HEK293 (cell line): ENCODE measurements around the gene RNASE4.
"Not testable (repeated sequence)": the region's sequence is repeated elsewhere in the genome, so short reads cannot be mapped to it uniquely, and the experiment has no call there.

Experiments used
- CTCF ChIA-PET: fragments of 350-600 bp; formaldehyde crosslinking; extraction: SDS; loops from one replicate; lab custom pipeline; 2021; ENCODE audit warnings: antibody characterized with exemption; lab: Yijun Ruan, JAX
- POLR2A ChIA-PET: fragments of 300-600 bp; formaldehyde crosslinking; extraction: SDS; loops from one replicate; lab custom pipeline; 2020; ENCODE audit warnings: antibody characterized with exemption, inconsistent platforms; lab: Yijun Ruan, JAX
- H3K27ac ChIP-seq: fragments of 200-500 bp; sonication (Bioruptor generic); 2 replicates; pipeline ENCODE4 v1.5.1; 2014; ENCODE audit warnings: low read depth, low read length, control low read depth, inconsistent platforms; ENCODE audit errors: extremely low read depth
- H3K36me3 ChIP-seq, 2 experiments: fragments of 200-500 bp in 1 of 2; sonication (Bioruptor generic) in 1 of 2; 1 replicate in 1 of 2; 2 replicates in 1 of 2; pipeline ENCODE4 v1.5.1; 2014 to 2017; ENCODE audit warnings: inconsistent platforms in 2 of 2, low read length in 2 of 2; ENCODE audit not compliant: control insufficient read depth in 2 of 2, insufficient read depth in 1 of 2
- H3K4me1 ChIP-seq: fragments of 200-500 bp; sonication (Bioruptor generic); 2 replicates; pipeline ENCODE4 v1.5.1; 2014; ENCODE audit warnings: mild to moderate bottlenecking, low read length, inconsistent platforms; ENCODE audit not compliant: control insufficient read depth, insufficient read depth
- H3K4me3 ChIP-seq: 2 replicates; pipeline ENCODE4 v1.5.1; 2011; ENCODE audit warnings: low read depth, mild to moderate bottlenecking, control low read depth, low read length, moderate library complexity
- H3K9me3 ChIP-seq: fragments of 200-500 bp; sonication (Bioruptor generic); 2 replicates; pipeline ENCODE4 v1.5.1; 2014; ENCODE audit warnings: low read depth, low read length, inconsistent platforms; ENCODE audit not compliant: control insufficient read depth, insufficient read depth
- ATF2 ChIP-seq: fragments of 450-650 bp; formaldehyde crosslinking; IDR thresholded peaks from 2 replicates; pipeline ENCODE4 v1.5.1; 2016; ENCODE audit warnings: missing biosample characterization, missing genetic modification characterization, low read depth
- GLI4 ChIP-seq: fragments of 450-650 bp; formaldehyde crosslinking; IDR thresholded peaks from 2 replicates; pipeline ENCODE4 v1.5.1; 2016; ENCODE audit warnings: missing biosample characterization, missing genetic modification characterization
- KLF9 ChIP-seq: fragments of 450-650 bp; formaldehyde crosslinking; IDR thresholded peaks from 2 replicates; pipeline ENCODE4 v1.5.1; 2016; ENCODE audit warnings: missing biosample characterization, missing genetic modification characterization, low read depth
- MEIS1 ChIP-seq: sonication (generic); formaldehyde crosslinking; IDR thresholded peaks from 2 replicates; pipeline ENCODE4 v1.8.1; 2022; ENCODE audit warnings: missing genetic modification reagents, mild to moderate bottlenecking, borderline replicate concordance
- ZEB2 ChIP-seq: fragments of 450-650 bp; formaldehyde crosslinking; IDR thresholded peaks from 2 replicates; pipeline ENCODE4 v1.5.1; 2016; ENCODE audit warnings: missing biosample characterization, missing genetic modification characterization
- ZFP69B ChIP-seq: fragments of 450-650 bp; formaldehyde crosslinking; IDR thresholded peaks from 2 replicates; pipeline ENCODE4 v1.5.1; 2016; ENCODE audit warnings: missing biosample characterization, missing genetic modification characterization
- ZNF157 ChIP-seq: fragments of 450-650 bp; formaldehyde crosslinking; IDR thresholded peaks from 2 replicates; pipeline ENCODE4 v1.5.1; 2016; ENCODE audit warnings: missing biosample characterization, missing genetic modification characterization
- ZNF837 ChIP-seq: fragments of 450-650 bp; formaldehyde crosslinking; IDR thresholded peaks from 2 replicates; pipeline ENCODE4 v1.5.1; 2016; ENCODE audit warnings: missing biosample characterization, missing genetic modification characterization
- TF ChIP-seq, protein P1 (sequence below): fragments of 450-650 bp; formaldehyde crosslinking; IDR thresholded peaks from 2 replicates; pipeline ENCODE4 v1.5.1; 2016; ENCODE audit warnings: missing biosample characterization, missing genetic modification characterization, borderline replicate concordance
- TF ChIP-seq, protein P2 (sequence below): fragments of 450-650 bp; formaldehyde crosslinking; IDR thresholded peaks from 2 replicates; pipeline ENCODE4 v1.5.1; 2017; ENCODE audit warnings: missing biosample characterization, missing genetic modification characterization
- TF ChIP-seq, protein P3 (sequence below): fragments of 450-650 bp; formaldehyde crosslinking; IDR thresholded peaks from 2 replicates; pipeline ENCODE4 v1.5.1; 2017; ENCODE audit warnings: missing biosample characterization, missing genetic modification characterization
- TF ChIP-seq, protein P4 (sequence below): fragments of 450-650 bp; formaldehyde crosslinking; IDR thresholded peaks from 2 replicates; pipeline ENCODE4 v1.5.1; 2017; ENCODE audit warnings: missing biosample characterization, missing genetic modification characterization

The RNASE4 gene

GRCh38 chr14:20723488-20723887 lies 39.1 kb downstream of the RNASE4 start:
- no peak overlapping the region for H3K4me3 ChIP-seq
- no peaks in the 10 kb centered on the region for H3K4me1 ChIP-seq
- no peak overlapping the region for H3K27ac ChIP-seq
- TF ChIP-seq ZNF157 (tag by site-specific recombination), result no peak
- no peak for TF ChIP-seq ATF2 (tag by site-specific recombination)
- TF ChIP-seq, protein P1, sequence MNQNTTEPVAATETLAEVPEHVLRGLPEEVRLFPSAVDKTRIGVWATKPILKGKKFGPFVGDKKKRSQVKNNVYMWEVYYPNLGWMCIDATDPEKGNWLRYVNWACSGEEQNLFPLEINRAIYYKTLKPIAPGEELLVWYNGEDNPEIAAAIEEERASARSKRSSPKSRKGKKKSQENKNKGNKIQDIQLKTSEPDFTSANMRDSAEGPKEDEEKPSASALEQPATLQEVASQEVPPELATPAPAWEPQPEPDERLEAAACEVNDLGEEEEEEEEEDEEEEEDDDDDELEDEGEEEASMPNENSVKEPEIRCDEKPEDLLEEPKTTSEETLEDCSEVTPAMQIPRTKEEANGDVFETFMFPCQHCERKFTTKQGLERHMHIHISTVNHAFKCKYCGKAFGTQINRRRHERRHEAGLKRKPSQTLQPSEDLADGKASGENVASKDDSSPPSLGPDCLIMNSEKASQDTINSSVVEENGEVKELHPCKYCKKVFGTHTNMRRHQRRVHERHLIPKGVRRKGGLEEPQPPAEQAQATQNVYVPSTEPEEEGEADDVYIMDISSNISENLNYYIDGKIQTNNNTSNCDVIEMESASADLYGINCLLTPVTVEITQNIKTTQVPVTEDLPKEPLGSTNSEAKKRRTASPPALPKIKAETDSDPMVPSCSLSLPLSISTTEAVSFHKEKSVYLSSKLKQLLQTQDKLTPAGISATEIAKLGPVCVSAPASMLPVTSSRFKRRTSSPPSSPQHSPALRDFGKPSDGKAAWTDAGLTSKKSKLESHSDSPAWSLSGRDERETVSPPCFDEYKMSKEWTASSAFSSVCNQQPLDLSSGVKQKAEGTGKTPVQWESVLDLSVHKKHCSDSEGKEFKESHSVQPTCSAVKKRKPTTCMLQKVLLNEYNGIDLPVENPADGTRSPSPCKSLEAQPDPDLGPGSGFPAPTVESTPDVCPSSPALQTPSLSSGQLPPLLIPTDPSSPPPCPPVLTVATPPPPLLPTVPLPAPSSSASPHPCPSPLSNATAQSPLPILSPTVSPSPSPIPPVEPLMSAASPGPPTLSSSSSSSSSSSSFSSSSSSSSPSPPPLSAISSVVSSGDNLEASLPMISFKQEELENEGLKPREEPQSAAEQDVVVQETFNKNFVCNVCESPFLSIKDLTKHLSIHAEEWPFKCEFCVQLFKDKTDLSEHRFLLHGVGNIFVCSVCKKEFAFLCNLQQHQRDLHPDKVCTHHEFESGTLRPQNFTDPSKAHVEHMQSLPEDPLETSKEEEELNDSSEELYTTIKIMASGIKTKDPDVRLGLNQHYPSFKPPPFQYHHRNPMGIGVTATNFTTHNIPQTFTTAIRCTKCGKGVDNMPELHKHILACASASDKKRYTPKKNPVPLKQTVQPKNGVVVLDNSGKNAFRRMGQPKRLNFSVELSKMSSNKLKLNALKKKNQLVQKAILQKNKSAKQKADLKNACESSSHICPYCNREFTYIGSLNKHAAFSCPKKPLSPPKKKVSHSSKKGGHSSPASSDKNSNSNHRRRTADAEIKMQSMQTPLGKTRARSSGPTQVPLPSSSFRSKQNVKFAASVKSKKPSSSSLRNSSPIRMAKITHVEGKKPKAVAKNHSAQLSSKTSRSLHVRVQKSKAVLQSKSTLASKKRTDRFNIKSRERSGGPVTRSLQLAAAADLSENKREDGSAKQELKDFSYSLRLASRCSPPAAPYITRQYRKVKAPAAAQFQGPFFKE, result no peak
- no peak for TF ChIP-seq MEIS1
- TF ChIP-seq ZEB2 (tag by site-specific recombination), result no peak
- TF ChIP-seq, protein P2, sequence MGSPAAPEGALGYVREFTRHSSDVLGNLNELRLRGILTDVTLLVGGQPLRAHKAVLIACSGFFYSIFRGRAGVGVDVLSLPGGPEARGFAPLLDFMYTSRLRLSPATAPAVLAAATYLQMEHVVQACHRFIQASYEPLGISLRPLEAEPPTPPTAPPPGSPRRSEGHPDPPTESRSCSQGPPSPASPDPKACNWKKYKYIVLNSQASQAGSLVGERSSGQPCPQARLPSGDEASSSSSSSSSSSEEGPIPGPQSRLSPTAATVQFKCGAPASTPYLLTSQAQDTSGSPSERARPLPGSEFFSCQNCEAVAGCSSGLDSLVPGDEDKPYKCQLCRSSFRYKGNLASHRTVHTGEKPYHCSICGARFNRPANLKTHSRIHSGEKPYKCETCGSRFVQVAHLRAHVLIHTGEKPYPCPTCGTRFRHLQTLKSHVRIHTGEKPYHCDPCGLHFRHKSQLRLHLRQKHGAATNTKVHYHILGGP, result no peak
- TF ChIP-seq ZFP69B (tag by site-specific recombination), result no peak
- no peak for TF ChIP-seq KLF9 (tag by site-specific recombination)
- TF ChIP-seq, protein P3, sequence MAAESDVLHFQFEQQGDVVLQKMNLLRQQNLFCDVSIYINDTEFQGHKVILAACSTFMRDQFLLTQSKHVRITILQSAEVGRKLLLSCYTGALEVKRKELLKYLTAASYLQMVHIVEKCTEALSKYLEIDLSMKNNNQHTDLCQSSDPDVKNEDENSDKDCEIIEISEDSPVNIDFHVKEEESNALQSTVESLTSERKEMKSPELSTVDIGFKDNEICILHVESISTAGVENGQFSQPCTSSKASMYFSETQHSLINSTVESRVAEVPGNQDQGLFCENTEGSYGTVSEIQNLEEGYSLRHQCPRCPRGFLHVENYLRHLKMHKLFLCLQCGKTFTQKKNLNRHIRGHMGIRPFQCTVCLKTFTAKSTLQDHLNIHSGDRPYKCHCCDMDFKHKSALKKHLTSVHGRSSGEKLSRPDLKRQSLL (tag by site-specific recombination), result no peak
- TF ChIP-seq, protein P4, sequence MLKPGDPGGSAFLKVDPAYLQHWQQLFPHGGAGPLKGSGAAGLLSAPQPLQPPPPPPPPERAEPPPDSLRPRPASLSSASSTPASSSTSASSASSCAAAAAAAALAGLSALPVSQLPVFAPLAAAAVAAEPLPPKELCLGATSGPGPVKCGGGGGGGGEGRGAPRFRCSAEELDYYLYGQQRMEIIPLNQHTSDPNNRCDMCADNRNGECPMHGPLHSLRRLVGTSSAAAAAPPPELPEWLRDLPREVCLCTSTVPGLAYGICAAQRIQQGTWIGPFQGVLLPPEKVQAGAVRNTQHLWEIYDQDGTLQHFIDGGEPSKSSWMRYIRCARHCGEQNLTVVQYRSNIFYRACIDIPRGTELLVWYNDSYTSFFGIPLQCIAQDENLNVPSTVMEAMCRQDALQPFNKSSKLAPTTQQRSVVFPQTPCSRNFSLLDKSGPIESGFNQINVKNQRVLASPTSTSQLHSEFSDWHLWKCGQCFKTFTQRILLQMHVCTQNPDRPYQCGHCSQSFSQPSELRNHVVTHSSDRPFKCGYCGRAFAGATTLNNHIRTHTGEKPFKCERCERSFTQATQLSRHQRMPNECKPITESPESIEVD, result no peak
- no peak for TF ChIP-seq ZNF837 (tag by site-specific recombination)
- TF ChIP-seq GLI4 (tag by site-specific recombination), result no peak
- H3K36me3 ChIP-seq, result no peaks in the 10 kb centered on the region
- no peaks in the 10 kb centered on the region for H3K9me3 ChIP-seq
- ChIA-PET CTCF (no interaction called here), POLR2A (no interaction called here)

DNA sequence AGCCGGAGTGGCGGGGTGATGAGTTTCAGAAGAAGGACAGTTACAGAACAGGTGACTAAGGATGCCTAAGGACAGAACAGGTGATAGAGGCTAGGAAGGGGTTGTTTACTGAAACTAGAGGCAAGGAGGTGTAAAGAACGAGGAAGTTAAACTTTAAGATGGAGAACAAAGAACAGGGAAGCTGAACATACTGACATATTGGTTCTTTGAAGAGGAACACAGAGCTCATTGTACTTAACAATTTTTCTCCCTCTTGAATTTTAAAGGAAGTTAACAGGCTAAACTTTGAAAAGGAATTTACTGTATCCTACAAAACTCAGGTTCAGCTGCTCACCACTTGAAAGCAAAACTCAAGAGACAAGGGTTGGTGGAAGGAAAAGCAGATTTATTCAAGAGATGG lies 41.8 kb downstream of the RNASE4 start:
- H3K9me3 ChIP-seq, H3K36me3 ChIP-seq, POLR2A ChIA-PET, H3K4me3 ChIP-seq, H3K4me1 ChIP-seq, H3K27ac ChIP-seq: not testable (repeated sequence)
- CTCF ChIA-PET, result interaction anchor here (0.6 kb wide), 1 partner anchor 715 kb away, joined by 3 read pairs; no protein-coding TSS in a partner anchor
